IPS-15b (cell line): ENCODE measurements around the gene SYT12.

Experiments
- H3K27me3 ChIP-seq: one replicate; pipeline ENCODE4 v1.6.1; 2013; ENCODE audit warnings: low read length; ENCODE audit not compliant: control insufficient read depth, insufficient read depth
- H3K36me3 ChIP-seq: one replicate; pipeline ENCODE4 v1.6.1; 2013; ENCODE audit warnings: low read length; ENCODE audit not compliant: control insufficient read depth, insufficient read depth
- H3K4me1 ChIP-seq: one replicate; pipeline ENCODE4 v1.6.1; 2013; ENCODE audit warnings: mild to moderate bottlenecking, low read length; ENCODE audit not compliant: control insufficient read depth, insufficient read depth
- H3K4me3 ChIP-seq: one replicate; pipeline ENCODE4 v1.5.1; 2013; ENCODE audit warnings: low read depth, low read length
- H3K9ac ChIP-seq: one replicate; pipeline ENCODE4 v1.6.1; 2013; ENCODE audit warnings: low read depth, mild to moderate bottlenecking, low read length
- H3K9me3 ChIP-seq: one replicate; pipeline ENCODE4 v1.6.1; 2013; ENCODE audit warnings: mild to moderate bottlenecking, low read length; ENCODE audit not compliant: control insufficient read depth, insufficient read depth

SYT12 gene

GRCh38 chr11:67022341-67022933 is 497 bp upstream of the SYT12 start:
- peaks cover 2% of the 10 kb centered on the region for H3K36me3 ChIP-seq
- H3K9me3 ChIP-seq: no peaks in the 10 kb centered on the region
- H3K4me3 ChIP-seq: peak overlapping the region; percentile 48
- peaks cover 5% of the 10 kb centered on the region for H3K4me1 ChIP-seq
- H3K27me3 ChIP-seq: peaks cover 32% of the 10 kb centered on the region
- no peak overlapping the region for H3K9ac ChIP-seq

DNA sequence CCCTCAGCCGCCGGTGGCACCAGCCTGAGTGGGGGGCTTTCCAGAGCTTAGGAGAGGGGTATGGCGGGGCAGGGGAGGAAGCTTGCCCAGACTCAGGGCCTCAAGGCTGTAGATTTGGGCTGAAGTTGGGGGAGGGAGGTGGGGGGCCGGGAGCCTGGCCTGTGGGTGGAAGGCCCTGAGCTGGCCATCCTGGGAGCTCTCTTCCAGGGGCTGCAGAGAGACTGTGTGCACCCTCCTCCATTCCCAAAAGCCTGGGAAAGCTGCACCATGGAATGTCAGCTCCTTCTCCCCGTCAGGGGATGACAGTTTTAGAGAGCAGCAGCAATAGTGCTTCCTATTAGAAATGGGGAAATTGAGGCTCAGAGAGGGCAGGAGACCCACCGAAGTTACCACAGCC is 1.0 kb downstream of the SYT12 start:
- peaks cover 32% of the 10 kb centered on the region for H3K27me3 ChIP-seq
- peak overlapping the region; percentile 70 for H3K4me3 ChIP-seq
- H3K36me3 ChIP-seq: peaks cover 2% of the 10 kb centered on the region
- H3K9me3 ChIP-seq: no peaks in the 10 kb centered on the region
- H3K9ac ChIP-seq: no peak overlapping the region
- peaks cover 5% of the 10 kb centered on the region for H3K4me1 ChIP-seq

DNA sequence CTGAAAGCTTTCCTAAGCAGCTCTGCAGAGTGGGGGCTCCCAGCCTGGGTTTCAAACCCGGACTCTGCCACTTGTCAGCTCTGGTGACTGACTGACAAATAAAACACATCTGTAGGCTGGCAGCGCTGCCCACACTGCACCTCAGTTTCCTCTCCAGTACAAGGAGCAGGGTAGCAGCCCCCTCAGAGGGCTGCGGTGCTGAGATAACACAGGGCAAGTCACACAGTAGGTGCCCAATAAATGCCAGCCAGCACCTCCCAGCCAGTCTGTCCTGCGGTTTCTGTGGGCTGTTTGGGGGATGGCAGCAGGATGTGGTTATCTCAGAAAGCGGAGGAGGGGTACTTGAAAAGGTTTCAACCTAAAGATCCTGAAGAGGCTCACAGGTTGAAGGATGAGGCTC is 1.5 kb downstream of the SYT12 start:
- Histone ChIP-seq H3K36me3 (peaks cover 2% of the 10 kb centered on the region), H3K9ac (no peak overlapping the region), H3K4me1 (peaks cover 5% of the 10 kb centered on the region), H3K4me3 (peak overlapping the region; percentile 13), H3K9me3 (no peaks in the 10 kb centered on the region), H3K27me3 (peaks cover 32% of the 10 kb centered on the region)

DNA sequence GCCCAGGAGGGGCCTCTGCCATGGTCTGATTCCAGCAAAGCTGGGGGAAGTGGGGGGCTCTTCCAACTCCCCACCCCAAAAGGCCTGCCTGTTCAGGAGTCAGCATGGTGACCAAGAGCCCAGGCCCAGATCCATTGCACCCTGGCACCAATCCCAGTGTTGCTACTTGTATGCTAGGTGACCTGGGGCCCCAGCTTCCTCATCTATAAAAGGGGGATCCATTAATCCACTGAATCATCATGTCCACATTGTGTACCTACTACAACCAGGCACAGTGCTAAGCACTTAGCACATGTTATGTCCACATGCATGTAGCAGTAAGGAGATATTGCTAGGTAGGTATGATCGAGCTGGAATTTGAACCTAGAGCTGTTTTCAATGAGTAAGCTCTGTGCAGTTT is 2.0 kb downstream of the SYT12 start:
- Histone ChIP-seq H3K4me3 (no peak overlapping the region), H3K4me1 (peaks cover 5% of the 10 kb centered on the region), H3K9ac (no peak overlapping the region), H3K9me3 (no peaks in the 10 kb centered on the region), H3K27me3 (peaks cover 32% of the 10 kb centered on the region), H3K36me3 (peaks cover 2% of the 10 kb centered on the region)

DNA sequence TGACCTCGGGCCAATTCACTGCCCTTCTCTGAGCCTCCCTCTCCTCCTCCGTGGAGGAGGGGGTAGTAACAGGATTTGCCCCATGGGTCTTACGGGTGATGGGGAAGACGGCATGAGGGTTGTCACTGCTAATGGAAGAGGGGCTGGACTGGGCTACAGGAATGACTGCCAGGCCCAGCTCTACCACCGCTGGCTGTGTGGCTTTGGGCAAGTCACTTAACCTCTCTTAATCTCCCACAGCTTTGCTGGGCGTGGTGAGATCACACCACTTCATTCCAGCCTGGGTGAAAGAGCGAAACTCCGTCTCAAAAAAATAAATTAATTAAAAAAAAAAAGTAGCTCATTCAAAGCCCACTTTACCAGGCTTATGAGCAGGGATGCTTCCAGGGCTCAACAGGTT is 2.8 kb downstream of the SYT12 start:
- Histone ChIP-seq H3K27me3 (peaks cover 32% of the 10 kb centered on the region), H3K4me3 (no peak overlapping the region), H3K9ac (no peak overlapping the region), H3K4me1 (peaks cover 5% of the 10 kb centered on the region), H3K9me3 (no peaks in the 10 kb centered on the region), H3K36me3 (peaks cover 2% of the 10 kb centered on the region)

DNA sequence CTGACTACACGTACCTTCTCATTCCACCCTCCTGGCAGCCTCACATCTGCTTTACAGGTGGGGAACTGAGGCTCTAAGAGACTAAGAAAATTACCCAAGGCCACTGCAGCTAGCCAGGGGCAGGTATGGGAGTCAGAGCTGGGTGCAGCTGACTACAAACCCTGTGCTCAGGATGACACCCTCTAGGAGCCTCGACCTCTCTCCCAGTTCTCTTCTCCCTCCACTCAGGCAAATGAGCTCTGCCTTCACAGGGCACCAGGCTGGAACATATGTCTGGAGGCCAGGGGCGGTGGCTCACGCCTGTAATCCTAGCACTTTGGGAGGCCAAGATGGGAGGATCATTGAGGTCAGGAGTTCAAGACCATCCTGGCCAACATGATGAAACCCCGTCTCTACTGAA is 4.0 kb downstream of the SYT12 start:
- Histone ChIP-seq H3K4me1 (peaks cover 7% of the 10 kb centered on the region), H3K9me3 (no peaks in the 10 kb centered on the region), H3K9ac (no peak overlapping the region), H3K36me3 (peaks cover 2% of the 10 kb centered on the region), H3K27me3 (peaks cover 32% of the 10 kb centered on the region), H3K4me3 (no peak overlapping the region)

DNA sequence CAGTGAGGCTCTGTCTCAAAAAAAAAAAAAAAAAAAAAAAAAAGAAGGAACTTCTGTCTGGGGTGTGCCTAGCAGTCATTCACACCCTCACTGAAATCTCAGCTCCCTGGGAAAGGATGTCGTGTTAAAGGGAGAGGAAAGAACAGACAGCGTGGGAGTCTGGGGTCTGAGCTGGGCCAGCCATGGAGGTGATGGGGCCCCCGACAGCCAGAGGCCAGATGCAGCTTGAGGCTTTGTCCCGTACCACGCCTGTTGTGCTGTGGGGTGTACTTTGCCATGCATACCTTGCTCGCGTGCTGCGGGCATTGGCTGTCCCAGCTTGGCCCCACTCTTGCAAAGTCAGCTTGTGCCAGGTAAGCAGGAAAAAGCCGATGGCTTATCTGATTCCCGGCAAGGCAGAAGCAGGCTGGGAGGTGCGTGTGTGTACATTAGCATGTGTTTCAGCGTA is 4.6 kb downstream of the SYT12 start:
- peaks cover 2% of the 10 kb centered on the region for H3K36me3 ChIP-seq
- H3K9me3 ChIP-seq: no peaks in the 10 kb centered on the region
- peaks cover 10% of the 10 kb centered on the region for H3K4me1 ChIP-seq
- H3K4me3 ChIP-seq: no peak overlapping the region
- H3K9ac ChIP-seq: no peak overlapping the region
- peaks cover 26% of the 10 kb centered on the region for H3K27me3 ChIP-seq

GRCh38 chr11:67027943-67028542 is 5.1 kb downstream of the SYT12 start:
- peaks cover 2% of the 10 kb centered on the region for H3K36me3 ChIP-seq
- H3K4me1 ChIP-seq: peaks cover 8% of the 10 kb centered on the region
- H3K9ac ChIP-seq: no peak overlapping the region
- no peaks in the 10 kb centered on the region for H3K9me3 ChIP-seq
- H3K4me3 ChIP-seq: no peak overlapping the region
- H3K27me3 ChIP-seq: peaks cover 22% of the 10 kb centered on the region

- H3K36me3 ChIP-seq: peaks cover 2% of the 10 kb centered on the region
- H3K4me1 ChIP-seq: peaks cover 8% of the 10 kb centered on the region
- H3K27me3 ChIP-seq: peaks cover 15% of the 10 kb centered on the region
- H3K9me3 ChIP-seq: no peaks in the 10 kb centered on the region
- no peak overlapping the region for H3K4me3 ChIP-seq
- H3K9ac ChIP-seq: no peak overlapping the region
These were observed 6.2 kb downstream of the SYT12 start for GRCh38 chr11:67029146-67029545.

DNA sequence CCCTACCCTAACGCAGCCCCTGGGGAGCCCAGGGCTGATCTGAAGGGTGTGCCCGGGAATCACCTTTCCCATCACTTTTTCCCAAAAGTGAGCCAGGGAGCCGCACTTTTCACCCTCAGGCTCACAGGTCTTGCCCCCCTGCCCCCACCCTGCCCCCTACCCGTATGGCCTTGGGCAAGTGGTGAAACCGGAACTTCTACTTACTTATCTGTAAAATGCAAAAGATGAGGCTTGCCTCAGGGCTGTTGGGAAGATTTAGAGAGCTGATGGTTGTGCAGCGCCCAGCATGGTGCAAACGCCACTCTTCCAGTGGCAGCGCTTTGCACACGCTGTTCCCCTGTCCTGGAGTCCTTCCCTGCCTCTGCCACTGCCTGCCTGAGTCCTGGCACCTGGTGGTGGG is 8.0 kb downstream of the SYT12 start:
- Histone ChIP-seq H3K4me1 (peaks cover 8% of the 10 kb centered on the region), H3K27me3 (no peaks in the 10 kb centered on the region), H3K36me3 (no peaks in the 10 kb centered on the region), H3K9me3 (no peaks in the 10 kb centered on the region), H3K9ac (no peak overlapping the region), H3K4me3 (no peak overlapping the region)

GRCh38 chr11:67031791-67032561 is 9.0 kb downstream of the SYT12 start:
- Histone ChIP-seq H3K4me1 (peaks cover 8% of the 10 kb centered on the region), H3K27me3 (no peaks in the 10 kb centered on the region), H3K9ac (no peak overlapping the region), H3K36me3 (no peaks in the 10 kb centered on the region), H3K9me3 (no peaks in the 10 kb centered on the region), H3K4me3 (no peak overlapping the region)
